GM19238 (cell line): ENCODE results near the gene ARHGAP6.
"Not testable (repeated sequence)": the region's sequence is repeated elsewhere in the genome, so short reads cannot be mapped to it uniquely, and the experiment has no call there.

ENCODE experiments used
- DNase-seq: peaks from one replicate; pipeline ENCODE4 v3.0.0; 2011; ENCODE audit warnings: low spot score; ENCODE audit not compliant: insufficient read length

The ARHGAP6 gene

DNA sequence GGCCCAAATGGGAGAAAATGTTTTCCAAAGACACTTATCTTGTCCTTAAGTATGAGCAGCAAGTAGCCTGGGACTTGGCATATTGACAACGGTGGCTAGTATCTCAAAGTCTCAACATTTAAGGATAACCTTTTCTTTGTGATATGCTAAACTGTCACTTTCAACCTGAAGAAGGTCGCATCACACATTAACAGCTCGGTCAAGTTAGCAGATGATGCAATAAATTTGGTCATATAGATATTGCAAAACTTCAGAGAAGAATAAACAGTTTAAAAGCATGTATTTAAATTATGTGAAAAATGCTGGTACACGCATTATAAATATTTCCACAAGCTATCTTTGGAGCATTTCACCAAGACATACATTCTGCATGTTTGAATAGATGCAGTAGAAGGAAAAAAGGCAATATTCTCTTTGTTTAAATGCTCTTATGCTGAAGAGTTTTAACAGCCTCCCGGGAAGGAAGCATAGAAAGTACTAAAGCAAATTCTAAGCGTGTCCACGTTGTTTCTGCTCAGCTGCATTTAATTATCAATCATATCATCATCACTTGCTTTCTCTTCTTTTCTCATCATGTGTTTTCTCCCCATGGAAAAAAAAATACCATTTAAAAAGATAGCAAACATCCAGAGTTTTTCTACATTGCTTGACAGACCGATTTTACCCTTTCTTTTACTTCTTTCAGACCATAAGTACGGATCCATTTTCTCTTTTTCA is 24.2 kb downstream of the ARHGAP6 start:
- no peak for DNase-seq

DNA sequence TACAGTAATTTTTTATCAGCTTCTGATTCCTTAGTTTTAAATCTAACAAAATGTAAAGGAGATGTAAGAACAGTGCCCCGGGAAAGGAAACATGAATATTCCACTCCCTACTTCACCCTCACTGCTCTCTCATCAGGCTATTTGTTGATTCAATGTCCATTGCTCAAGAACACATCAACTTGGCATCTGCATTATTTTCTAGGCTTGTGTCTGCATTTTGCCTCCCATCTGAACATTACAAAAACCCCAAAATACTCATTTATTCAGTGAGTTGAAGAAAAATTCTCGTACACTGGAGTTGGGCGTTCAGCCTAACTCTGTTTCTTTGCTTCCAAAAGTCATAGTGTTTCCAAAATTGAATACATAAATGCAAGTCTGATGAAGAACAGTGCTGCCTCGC is 25.6 kb downstream of the ARHGAP6 start:
- no peak for DNase-seq

DNA sequence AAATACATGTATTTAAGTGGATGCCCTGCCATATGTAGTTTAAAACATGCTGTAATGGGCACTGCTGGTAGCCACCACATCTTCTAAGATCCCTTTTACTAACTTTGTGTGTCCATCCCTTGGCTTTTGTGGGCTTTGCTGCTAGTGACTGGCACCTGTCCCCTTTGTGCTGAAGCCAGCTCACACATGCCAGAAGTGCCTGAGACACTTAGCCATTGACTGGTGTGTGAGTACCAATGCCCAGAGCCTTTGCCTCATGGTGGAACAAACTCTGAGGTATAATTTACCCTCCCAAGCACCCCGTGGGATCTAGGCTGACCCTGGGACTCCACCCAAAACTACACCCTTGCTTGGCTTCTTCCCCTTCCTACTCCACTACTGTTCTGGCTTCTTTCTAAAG is 33.0 kb downstream of the ARHGAP6 start:
- no peak for DNase-seq

DNA sequence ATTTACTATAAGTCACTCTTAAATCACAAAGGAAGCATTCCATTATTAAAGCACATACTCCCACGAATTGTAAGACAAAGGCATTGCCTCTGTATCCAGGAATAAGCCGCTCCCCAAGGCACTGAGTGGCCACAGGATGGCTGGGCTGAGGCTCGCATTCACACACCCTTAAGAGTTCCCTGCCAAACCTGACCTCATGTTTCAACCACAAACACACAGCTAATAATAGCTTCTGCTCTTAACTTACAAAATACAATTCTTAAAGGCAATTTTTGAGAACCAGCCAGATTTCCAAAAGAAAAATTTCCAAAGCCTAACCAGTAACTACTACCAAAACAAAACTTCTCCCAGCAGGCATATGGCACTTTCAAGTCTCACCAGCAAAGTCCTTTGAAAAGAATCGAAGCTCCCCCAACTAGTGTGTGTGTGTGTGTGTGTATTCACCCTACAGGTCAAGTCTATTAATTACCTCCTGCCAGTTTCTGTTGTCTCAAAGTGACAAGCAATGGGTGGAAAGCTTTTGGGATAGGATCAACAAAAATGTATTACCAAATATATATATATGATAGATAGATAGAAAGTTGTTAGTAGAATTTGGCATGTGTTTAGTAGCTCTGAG is 36.0 kb downstream of the ARHGAP6 start:
- DNase-seq, result no peak

DNA sequence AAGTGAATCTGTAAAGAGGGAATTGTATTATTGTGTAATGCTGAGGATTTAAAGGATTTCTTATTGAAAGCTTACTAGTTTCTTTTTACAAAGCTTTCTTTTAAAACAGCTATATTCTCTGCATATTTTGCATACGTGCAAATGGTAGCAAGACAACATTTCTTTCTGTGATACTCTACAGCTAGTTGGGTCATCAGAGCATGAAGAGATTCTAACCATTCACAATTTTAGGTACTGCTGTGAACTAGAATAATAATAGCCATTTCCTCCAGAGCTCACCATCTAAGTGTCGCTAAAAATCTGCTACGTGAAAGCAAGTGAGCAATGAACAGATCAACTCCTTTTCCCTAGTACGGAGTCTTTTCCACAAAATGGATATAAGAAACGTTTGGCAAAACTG is 37.3 kb downstream of the ARHGAP6 start:
- DNase-seq, result no peak

DNA sequence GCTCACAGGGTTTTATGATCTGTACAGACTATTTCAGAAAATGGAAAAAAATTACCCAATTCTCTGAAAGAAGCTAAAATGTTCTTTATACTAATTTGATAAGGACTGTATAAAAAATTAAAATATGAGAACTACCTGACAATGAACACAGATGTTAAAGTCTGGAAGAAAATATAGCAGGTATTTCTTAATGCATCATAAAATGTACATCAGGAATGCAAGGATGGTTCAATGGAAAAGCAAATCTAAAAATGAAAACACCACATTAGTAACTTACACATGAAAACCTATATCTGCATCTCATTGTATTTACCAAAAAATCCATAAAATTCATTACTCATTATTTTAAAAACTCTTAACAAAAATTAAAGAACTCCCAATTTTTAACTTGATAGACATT is 39.4 kb downstream of the ARHGAP6 start:
- DNase-seq, result no peak

DNA sequence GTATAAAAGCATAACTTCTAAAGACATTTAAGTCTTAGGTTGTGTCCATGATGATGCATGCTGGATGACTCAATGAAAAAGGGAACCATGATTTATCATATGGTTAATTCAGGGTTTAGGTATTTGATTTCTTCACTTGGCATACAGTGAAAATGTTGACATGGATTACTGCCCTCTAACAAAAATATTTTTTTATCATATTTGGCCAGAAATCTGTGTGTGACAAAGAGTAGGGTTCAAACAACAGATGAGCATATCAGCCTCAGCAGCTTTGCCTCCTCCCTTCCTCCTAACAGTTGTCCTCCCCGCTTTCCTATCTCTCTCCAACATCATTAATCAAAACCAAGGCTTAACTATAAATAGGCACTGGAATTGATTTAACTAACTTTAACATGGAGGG is 46.3 kb downstream of the ARHGAP6 start:
- no peak for DNase-seq

DNA sequence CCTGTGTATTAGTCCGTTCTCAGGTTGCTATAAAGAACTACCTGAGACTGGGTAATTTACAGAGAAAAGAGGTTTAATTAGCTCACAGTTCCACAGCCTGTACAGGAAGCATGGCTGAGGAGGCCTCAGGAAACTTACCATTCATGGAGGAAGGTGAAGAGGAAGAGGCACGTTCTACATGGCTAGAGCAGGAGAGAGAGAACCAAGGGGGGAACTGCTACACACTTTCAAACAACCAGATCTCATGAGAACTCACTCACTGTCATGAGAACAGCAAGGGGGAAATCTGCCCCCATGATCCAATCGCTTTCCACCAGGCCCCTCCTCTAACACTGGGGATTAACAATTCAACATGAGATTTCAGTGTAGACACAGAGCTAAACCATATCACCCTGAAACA is 51.5 kb downstream of the ARHGAP6 start:
- DNase-seq, result not testable (repeated sequence)

DNA sequence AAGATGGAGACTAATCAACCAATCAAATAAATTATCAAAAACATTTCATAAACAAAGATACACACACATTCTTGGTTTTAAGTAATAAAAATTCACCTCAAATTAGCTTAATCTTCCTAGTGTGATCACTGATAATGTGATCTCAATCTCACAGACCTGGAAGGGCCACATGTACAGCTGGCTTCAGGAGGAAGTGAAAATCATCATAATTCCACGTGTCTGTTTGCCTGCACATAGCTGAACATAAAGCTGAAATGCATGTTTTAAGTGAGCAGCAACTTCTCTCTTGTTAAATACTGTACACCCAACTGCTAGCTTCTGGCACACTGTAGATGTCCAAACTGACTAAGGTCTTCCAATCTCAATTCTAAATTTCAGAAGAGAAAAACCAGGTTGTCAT is 53.8 kb downstream of the ARHGAP6 start:
- no peak for DNase-seq

DNA sequence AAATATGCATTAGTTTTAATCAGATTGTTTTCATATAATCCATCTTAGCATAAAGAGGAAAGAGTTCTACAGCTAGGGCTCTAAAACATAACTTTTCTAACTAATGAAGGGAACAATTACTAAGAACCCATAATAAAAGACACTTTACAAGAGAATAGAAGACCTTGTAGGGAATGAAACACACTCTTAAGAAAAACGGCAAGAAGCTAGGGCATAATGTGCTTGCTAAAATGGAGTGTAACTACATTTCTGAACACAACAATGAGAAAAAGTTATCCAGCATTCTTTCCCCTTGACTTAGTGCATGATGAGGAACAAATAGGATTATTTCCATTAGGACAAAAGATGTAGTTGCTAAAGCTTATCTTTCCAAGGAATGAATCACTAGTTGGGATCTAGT is 54.6 kb downstream of the ARHGAP6 start:
- DNase-seq, result no peak

DNA sequence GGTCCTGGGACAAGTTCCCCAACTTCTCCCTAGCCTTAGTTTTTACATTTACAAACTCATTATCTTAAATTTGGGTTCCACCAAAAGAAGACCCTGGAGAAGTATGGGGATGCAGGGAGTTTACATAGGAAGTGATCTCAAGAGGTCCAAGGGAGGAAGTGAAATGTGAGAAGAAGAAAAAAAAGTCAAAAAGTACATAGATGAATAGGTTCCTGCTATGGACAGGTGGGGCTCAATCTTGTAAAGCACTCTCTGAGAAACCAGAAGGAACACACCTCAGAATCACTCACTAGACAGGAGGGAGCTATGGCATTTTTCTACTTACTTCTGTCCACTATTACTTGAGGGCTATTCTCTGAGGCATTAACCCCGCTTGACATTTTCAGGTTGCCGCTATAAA is 56.6 kb downstream of the ARHGAP6 start:
- DNase-seq, result no peak

DNA sequence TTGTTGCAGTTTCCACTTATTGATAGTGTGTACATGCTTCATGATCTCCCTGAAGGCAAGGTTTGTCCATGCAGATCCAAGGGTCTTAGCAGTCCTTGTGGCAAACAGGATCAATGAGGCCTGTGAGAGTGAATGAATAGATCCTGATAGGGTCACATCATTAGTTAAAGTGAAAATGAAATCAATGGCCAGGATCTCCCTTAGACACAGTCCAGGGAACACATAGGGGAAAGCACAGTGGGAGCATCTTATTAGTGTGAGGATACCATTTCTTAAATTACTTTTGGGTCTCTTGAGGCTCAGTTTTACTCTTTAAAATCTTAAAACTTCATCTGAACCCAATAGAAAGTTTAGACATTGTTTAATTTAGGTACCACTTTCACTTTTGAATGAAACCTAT is 59.3 kb downstream of the ARHGAP6 start:
- DNase-seq, result no peak

DNA sequence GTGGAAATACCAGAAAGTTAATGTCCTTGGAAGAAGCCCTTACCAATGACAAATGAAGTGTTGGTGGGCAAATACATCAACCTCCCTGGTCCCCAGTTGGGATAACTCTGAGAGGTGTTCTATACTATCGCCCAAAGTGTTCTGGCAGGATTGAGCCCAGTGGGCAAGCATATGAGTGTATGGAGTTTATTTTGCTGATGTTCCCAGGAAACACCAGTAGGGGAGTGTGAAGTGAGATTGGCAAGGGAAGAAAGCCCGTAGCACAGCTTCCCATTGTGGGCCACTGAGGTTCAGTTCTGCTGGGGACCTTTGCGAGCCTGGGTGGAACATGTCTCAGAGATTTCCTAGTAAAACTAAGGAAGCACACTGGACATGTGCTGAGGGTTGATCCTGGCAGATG is 65.1 kb downstream of the ARHGAP6 start:
- no peak for DNase-seq

DNA sequence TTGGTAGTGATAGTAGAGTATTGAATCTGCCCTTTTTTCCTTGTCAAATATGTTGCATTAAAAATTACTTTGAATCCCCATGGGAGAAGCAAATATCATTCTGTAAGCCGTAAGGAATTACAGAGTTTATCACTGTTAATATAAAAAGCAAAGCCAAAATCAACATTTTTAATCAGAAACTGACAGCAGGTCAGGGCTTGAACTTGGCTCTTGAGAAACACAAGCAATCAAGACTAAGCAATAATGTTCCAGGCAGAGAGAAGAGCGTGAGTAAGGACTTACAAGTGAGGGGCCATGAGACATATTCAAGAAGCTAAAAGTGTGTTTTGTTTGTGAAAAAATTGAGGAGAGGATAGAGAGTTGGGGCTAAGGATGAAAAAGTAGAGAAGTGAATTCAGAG is 68.2 kb downstream of the ARHGAP6 start:
- DNase-seq, result no peak

DNA sequence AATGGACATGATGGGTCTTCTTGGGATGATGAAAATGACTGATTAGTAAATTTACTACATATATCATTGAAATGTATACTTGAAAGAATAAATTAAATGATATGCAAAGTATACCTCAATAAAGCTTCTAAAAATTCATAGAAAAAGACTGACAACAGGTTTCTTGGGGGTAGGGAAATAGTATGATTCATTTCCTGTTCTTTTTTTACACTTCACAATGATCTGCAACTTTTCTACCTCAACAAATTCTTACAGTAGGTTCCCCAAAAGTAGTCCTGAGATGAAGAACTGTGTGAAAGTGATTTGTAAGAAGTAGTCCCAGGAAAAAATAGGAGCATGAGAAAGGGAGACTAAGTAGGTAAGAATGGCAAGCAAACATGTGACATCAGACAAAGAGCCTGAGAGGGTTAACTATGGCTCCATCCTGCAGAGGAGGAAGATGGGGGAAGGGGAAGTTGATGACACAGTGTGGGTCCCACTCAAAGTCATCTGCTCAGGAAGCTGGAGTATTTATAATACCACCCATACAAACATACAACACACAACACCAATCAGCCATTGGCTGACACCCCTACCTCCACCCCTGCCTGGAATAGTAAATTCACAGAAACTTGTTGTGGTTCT is 73.9 kb downstream of the ARHGAP6 start:
- DNase-seq, result no peak

DNA sequence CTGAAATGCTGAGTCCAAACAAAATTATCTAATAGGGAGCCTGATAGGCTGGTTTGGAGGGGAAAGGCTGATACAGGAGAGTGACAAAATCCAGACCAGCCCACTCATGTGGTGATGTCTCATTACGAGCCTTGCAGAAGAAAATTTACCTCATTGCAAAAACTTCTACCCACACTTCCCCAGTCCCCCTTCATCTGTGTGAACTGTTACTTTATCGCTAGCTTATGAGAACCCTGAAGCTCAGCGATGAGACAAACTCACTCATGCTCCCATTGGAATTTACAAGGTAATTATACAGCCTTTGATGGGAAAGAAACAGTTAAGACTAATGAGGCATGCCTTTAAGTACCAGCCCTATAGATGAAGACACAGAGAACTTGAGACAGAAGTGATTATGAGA is 76.1 kb downstream of the ARHGAP6 start:
- DNase-seq, result no peak

DNA sequence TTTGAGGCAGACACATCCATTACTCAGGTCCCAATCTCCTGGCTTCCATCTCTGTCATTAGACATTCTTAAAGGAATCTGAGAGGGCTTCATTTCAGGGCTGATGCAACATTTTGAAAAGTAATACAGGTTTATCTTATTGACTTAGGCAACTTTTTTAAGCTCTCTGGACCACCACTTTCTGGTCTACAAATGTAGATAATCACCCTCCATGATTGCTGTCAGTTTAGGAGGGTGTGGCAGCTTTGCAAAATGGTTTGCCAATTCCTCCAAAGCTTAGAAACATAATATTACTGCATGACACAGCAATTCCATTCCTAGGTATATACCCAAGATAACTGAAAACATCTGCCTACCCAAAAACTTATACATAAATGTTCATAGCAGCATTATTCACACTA is 77.6 kb downstream of the ARHGAP6 start:
- DNase-seq, result no peak

DNA sequence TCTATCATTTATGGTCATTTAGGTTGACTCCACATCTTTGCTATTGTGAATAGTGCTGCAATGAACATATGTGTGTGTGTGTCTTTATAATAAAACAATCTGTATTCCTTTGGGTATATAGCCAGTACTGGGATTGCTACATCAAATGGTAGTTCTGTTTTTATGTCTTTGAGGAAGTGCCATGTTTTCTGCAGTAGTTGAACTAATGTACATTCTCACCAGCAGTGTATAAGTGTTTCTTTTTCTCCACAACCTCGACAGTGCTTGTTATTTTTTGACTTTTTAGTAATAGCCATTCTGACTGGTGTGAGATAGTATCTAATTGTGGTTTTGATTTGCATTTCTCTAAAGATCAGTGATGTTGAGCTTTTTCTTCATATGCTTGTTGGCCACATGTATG is 80.5 kb downstream of the ARHGAP6 start:
- no peak for DNase-seq

DNA sequence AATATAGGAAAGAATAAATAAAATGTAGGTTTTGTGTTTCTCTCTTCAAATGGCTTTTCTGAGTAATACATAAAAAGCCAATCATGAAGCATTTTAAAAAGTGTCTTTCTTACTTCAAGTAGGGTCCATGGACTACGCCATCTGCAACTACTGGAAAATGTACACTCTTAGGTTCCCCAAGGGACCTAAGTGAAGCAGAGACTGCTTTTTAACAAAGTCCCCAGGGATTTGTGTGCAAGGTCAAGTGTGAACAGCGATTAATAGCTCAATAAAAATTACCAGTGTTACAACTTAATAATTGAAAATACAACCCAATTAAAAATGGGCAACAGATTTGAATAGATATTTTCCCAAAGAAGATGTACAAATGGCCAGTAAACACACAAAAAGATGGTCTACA is 84.9 kb downstream of the ARHGAP6 start:
- no peak for DNase-seq

DNA sequence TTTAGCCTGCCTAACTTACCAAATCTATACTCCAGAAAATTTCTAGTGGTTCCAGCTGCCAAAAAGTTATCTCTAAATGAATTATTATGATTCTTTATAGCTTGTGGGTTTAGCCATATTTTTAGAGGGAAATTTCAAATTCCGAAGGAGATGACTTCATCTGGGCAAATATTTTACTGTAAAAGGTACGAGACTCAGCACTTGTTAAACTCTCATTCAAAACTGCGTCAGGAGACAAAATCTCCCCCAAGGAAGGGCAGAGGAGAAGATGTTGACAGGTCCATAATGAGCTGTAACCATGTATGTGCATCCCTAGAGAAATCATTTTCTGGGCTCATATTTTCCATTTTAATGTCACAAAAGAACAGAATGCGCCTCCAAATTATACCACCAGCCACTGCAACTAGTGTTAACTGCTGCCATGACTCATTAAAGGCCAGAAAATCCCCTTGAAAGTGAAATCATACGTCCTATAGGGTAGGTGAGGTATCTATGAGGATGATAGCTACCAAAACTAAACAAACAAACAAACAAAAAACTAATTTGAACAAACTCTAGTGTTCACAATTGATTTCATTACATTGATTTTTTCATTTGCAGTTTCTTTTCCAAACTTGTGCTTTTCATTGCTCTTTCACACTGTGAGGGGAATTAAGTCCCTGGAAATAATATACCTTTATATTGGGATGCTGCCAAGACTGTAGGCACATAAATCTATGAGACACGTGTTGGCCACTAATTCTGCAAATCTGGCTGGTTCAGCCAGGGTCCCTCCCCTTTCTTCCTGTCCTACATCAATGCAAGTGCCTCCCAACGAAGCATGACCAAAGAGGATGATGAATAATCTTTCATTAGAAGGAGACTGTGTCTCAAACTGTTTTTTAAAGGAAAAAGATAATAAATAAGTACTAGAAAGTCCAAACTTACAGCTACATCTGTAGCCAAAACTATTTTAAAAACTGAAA is 85.8 kb downstream of the ARHGAP6 start:
- no peak for DNase-seq

DNA sequence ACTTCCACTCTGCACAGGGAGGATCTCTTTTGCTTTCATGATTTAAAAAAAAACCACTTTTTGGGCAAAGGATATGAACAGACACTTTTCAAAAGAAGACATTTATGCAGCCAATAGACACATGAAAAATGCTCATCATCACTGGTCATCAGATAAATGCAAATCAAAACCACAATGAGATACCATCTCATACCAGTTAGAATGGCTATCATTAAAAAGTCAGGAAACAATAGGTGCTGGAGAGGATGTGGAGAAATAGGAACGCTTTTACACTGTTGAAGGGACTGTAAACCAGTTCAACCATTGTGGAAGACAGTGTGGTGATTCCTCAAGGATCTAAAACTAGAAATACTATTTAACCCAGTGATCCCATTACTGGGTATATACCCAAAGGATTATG is 87.4 kb downstream of the ARHGAP6 start:
- not testable (repeated sequence) for DNase-seq

DNA sequence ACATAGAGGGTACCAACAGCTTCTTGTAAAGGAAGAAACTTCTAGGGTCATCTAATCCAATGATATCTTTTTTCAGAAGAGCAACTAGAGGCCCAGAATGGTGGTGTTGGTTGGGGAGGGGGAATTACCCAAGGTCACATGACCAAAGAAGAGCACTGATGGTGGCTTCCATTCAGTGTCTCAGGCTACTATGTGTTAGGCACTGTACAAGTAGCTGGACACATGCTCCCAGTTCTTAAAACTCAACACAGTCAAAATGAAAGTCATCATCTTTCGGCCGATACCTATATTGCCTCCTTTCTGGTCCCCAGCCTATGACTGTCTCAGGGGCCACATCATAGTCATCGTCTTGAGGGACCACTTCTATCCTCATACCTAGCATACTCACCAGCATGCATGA is 88.1 kb downstream of the ARHGAP6 start:
- DNase-seq, result no peak
